Renal cortex interstitium (tissue), 15 donors: ENCODE results near the gene ZNF598. TPM values are rescaled to one million over a fixed set of nuclear protein-coding genes. Genes with fewer than 3 reads are reported as not detected.

Experiments used
- DNase-seq, 11 donors: peaks; one replicate each; pipeline ENCODE4 v3.0.0-alpha.2; 2013; ENCODE audit warnings: low read depth in 9 of 11, low spot score in 4 of 11; ENCODE audit errors: extremely low read depth in 1 of 11
- long read RNA-seq, 16 experiments: transcript quantifications; one replicate each; lab custom pipeline, GENCODE V29; 2026
- polyA plus RNA-seq, 3 donors: library from polyadenylated mRNA; unstranded; fragments of 120-200 nt; gene quantifications; one replicate each; pipeline ENCODE4 v1.2.1, GENCODE V29; 2013; ENCODE audit not compliant: insufficient read length in 3 of 3

The ZNF598 gene
- polyA plus RNA-seq = 10 to 100 TPM; 16.6 to 28.6 (median 27.3) TPM
- long read RNA-seq, donor 1, partial matches to known transcripts = 0 of 2 reads
- long read RNA-seq, donor 1, other reads (novel, unspliced or antisense) = 0 of 2 reads
- long read RNA-seq, donor 2, partial matches to known transcripts = 330 of 351 reads
- long read RNA-seq, donor 2, other reads (novel, unspliced or antisense) = 20 of 351 reads
- long read RNA-seq, donor 3, partial matches to known transcripts = 0 of 3 reads
- long read RNA-seq, donor 3, other reads (novel, unspliced or antisense) = 0 of 3 reads
- long read RNA-seq, donor 4 = 0 reads
- long read RNA-seq, donor 5 = 0 reads
- long read RNA-seq, donor 6, partial matches to known transcripts = 151 of 158 reads
- long read RNA-seq, donor 6, other reads (novel, unspliced or antisense) = 7 of 158 reads
- long read RNA-seq, donor 7, partial matches to known transcripts = 0 of 3 reads
- long read RNA-seq, donor 7, other reads (novel, unspliced or antisense) = 0 of 3 reads
- long read RNA-seq, donor 8 = 0 reads
- long read RNA-seq, donor 9, partial matches to known transcripts = 0 of 3 reads
- long read RNA-seq, donor 9, other reads (novel, unspliced or antisense) = 0 of 3 reads
- long read RNA-seq, donor 10, partial matches to known transcripts = 43 of 45 reads
- long read RNA-seq, donor 10, other reads (novel, unspliced or antisense) = 0 of 45 reads
- long read RNA-seq, donor 11, partial matches to known transcripts = 26 of 28 reads
- long read RNA-seq, donor 11, other reads (novel, unspliced or antisense) = 0 of 28 reads
- long read RNA-seq, donor 12 = 0 reads
- long read RNA-seq, donor 13 = 0 reads
- long read RNA-seq, donor 14, partial matches to known transcripts = 0 of 4 reads
- long read RNA-seq, donor 14, other reads (novel, unspliced or antisense) = 0 of 4 reads
- long read RNA-seq, donor 15, partial matches to known transcripts = 17 of 17 reads
- long read RNA-seq, donor 15, other reads (novel, unspliced or antisense) = 0 of 17 reads
- long read RNA-seq, donor 16, transcript ZNF598-204 (12 exons, 3,371 nt) = major isoform, 5 of 15 reads
- long read RNA-seq, donor 16, partial matches to known transcripts = 6 of 15 reads
- long read RNA-seq, donor 16, other reads (novel, unspliced or antisense) = 0 of 15 reads

DNA sequence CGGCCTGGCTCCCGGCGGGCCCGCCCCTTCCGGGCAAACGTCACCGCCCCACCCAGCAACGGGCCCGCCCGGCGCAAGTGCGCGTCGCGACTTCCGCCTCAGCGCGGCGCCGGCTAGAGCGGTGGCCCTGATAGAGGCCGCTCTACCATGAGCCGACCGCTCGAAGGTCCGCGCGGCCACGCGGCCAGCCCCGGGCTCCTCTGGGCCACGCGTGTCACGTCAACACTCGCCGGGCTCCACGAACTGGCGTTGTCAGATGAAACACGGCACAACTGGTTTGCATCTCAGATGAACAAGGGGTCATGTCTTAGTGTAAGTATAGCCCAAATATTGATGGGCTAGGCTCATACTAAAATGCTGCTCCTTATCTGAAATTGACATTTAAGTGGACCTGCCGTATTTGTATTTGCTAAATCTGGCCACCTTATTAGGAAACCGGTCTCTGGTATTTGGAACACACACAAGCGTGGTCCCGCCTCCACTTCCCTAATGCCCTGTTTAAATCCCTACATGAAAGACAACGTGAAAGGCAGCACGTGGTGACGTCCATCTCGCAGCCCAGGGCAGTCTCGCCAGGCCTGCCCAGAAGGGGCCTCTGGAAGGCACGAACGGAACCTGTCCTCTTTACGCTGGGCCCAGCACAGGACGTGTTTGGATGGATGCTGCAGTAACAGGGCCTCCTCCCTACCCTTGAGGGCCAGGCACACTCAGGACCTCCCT, at the start of gene ZNF598:
Gene ZNF598, minus strand, starts transcription at position 31 of the 720 bp plus-strand sequence.
- DNase-seq = peak in 5 of 11 donors; percentile 73 to 84 (median 82)

DNA sequence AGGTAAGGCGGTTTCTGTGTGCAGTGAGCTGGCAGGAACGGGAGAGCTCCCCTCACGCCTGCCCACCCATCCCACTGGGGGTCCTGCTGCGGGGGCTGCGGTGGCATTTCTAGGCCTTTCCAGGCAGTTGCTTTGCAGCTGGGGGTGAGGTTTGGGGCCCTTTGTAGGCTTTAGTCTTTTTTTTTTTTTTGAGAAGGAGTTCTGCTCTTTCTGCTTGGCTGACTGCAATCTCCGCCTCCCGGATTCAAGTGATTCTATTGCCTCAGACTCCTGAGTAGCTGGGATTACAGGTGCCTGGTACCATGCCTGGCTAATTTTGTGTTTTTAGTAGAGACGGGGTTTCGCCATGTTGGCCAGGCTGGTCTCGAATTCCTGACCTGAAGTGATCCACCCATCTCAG, 49.3 kb upstream of the ZNF598 start:
- peak in 1 of 11 donors; percentile 61 for DNase-seq

DNA sequence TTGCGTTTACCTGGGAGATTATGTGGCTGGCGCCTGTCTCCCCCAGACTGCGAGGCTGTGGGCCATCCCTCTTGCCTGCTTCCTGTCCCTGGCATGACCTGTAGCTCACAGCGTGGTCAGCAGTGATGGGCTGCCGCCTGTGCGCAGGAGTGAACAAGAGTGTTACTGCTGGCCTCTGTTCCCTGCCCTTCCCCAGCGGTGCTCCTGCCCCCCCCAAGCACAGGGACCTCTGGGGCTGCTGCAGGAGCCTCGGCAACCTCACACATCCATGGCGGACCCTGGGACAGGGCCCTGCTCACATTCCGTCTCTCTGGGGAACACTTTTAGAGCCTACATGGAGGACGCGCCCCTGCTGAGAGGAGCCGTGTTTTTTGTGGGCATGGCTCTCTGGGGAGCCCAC, 48.8 kb upstream of the ZNF598 start:
- DNase-seq = no peak

DNA sequence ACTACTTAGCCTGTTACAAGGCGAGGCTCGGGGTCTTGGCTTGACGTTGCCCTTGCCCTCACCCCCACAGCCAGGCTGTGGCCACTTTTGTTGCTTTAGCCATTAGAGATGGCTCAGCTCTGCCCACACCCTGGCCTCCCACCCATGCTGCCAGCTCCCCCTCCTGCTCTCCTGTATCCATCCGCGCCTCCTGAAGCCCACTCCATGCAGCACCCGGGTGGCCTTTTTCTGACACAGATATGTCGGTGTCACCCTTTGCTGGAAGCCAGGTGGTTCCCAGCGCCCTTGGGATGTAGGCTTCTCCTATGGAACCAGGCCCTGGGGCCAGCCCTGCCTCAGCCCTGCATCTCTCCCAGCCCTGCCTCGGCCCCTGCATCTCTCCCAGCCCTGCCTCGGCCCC, 47.8 kb upstream of the ZNF598 start:
- no peak for DNase-seq

DNA sequence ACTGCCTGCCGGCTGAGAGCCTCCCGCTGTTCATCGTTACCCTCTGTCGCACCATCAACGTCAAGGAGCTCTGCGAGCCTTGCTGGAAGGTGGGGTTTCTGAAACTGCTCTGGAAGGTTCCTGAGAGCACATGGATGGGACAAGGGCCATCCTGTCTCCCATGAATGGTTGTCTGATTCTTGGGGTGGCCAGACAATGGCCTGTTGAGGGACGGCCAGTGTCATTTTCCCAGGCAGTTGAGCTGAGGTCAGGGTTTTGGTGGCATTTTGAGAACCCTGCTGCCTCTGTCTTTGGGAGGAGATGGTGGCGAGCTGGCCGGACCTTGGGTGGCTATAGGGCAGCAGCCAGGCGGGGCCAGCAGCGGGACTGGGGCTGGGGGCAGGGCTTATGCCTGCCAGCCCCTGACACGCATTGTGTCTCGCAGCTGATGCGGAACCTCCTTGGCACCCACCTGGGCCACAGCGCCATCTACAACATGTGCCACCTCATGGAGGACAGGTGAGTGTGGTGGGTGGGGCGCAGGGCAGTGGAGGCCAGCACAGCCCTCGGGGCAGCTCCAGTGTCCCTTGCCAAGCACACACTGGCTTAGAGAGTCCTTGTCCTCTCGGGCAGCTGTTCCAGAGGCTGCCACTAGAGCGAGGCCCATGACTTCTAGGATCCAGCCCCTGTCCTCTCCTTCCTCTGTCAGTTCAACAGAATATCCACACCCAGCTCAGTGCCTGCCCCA, 47.2 kb upstream of the ZNF598 start:
- no peak for DNase-seq

DNA sequence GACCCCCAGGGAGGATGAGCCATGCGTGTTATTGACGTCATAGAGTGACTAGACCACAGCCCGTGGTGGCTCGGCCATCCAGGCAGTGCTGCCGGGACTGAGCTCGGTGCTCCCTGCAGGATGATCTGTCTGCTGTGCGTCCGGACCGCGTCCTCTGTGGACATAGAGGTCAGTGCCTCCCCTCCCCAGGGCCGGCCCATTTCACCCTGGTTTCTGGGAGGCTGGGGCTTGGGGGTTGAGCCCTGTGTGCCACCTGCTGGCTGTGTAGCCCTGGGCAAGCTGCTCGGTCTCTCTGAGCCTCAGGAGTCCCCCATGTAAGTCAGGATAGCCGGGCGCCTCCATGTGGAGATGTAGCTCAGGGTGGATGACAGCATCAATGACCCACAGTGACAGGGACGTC, 46.5 kb upstream of the ZNF598 start:
- no peak for DNase-seq

DNA sequence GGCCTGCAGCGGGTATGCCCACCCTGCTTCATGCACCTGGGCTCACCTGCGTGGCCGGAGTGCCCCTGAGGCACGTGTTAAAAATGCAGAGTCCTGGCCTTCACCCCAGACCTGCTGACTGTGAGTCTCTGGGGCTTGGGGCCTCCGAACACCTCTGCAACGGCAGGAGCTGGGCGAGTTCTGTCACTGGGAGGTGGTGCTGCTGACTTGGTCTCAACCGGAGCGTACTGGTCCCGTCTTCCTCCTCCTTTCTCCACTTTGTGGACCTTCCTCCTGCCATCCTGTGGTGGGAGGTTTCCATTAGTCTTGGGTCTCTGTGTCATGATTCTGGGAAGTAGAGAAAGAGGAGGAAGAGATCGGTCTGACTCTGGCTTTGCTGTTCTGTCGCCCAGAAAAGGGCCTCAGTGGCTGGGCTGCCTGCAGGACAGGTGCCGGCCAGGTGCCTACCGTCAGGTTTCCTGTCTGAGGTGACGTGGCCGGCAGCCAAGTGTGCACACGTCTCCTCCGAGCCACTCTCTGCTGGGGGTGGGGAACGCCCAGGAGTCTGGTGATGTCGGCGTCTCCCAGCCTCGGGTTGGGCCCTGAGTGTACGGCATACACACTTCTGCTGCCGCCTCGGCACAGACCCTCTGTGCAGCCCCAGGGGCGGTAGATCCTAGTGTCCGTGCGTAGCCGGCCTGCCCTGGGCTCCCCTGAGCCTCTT, 45.1 kb upstream of the ZNF598 start:
- no peak for DNase-seq

DNA sequence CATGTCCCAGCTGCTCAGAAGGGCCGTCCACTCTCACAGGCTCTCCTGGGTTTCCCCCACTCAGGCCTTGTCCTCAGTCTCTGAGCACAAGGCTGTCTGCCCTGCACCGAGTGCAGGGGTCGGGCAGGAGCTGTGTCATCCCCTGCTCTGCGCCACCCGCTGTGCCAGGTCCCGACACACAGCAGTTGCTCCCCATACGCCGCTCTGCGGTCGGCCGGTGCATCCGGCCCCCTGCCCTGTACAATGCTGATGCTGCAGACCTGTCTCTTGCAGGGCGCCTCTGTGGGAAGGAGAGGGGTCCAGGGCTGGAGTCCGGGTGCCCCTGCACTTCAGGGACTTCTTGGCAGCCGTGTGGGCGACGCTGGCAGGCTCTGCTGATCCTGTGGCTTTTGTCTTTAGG, 44.3 kb upstream of the ZNF598 start:
- no peak for DNase-seq

DNA sequence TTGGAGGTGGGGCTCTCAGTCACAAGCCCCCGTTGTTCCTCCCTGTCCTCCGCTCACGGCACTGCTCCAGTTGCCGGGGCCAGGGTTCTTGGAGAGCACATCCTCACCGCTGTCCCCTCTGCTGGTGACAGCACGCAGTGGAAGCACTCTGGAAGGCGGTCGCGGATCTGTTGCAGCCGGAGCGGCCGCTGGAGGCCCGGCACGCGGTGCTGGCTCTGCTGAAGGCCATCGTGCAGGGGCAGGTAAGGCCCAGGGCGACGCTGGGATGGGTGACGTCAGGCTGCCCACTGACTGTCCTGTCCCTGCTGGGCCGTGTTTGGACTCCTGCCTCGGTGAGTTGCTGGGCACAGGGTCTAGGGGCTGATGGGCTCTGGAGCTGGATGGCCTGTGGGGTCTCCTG, 43.6 kb upstream of the ZNF598 start:
- DNase-seq = no peak

DNA sequence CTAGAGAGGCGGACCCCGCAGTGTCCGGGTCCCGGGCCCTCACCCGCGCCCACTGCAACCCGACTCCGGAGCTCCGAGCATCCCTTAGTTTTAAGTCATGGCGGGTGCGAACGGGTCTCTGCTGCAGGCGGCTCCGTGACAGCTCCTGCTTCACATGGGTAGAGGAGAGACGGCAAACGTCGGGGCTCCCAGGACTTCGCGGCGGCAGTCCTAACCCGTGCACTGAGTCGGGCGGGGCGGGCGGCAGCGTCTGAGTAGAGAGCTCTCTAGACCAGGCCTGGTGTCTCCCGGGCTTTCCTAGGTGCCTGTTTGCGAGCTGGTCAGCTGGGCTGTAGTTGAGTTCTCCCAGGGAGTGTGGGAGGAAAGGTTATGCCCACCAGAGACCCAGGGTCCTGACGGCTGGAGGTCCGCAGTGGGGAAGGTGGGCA, 38.5 kb upstream of the ZNF598 start:
- no peak for DNase-seq

DNA sequence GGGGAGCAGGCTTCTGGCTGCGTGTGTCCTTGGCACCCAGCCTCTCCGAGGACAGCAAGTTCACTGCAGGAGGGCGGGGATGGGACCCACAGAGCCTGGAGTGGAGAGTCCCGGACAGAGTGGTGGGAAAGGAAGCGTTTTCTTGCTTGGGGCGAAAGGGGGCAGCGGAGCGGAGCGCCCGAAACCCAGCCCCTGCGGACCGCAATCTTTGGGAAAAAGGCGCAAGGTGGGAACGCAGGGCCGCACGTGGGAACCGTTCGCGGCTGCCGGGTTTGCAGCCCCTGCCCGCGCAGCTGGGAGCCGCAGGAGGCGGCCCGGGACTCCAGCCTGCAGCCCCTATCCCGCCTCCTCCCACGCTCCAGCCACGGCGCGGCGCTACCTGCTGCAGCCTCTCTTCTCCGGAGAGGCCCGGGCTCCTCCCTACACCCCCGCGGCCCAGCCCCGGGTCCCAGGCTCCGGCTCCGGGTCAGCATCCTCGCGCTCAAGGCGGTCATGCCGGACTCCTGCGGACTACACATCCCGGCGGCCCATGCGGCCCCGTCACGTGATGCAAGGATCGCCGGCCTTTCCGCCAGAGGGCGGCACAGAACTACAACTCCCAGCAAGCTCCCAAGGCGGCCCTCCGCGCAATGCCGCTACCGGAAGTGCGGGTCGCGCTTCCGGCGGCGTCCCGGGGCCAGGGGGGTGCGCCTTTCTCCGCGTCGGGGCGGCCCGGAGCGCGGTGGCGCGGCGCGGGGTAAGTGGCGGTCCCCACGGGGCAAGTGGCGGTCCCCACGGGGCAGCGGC, 37.9 kb upstream of the ZNF598 start, which contains the start of the genes NTHL1 and TSC2:
Gene NTHL1, minus strand, starts transcription at position 505 of the 786 bp plus-strand sequence. Its CDS starts 11 bp downstream, at position 494.
Gene TSC2, plus strand, starts transcription at position 656 of the 786 bp plus-strand sequence. CDS start 631 bp downstream, outside the sequence.
- DNase-seq = peak in 10 of 11 donors; percentile 88 to 96 (median 94)

DNA sequence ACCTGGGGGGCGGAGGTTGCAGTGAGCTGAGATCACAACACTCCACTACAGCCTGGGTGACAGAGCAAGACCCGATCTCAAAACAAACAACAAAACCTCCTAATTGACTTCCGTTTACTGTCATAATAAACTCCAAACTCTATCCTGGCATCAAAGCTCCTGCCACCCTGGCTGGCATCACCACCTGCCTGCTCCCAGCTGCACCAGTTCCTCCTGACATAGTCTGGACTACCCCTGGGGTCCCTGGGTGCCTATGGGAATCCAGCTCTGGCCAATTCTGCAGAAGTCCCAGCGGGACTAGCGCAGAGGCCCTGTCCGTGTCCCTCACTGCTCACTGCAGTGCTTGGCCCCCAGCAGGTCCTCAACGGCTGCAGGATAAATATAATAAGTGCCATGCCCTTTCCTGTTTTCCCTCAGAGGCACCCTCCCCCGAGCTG, 37.3 kb upstream of the ZNF598 start:
- DNase-seq = no peak

DNA sequence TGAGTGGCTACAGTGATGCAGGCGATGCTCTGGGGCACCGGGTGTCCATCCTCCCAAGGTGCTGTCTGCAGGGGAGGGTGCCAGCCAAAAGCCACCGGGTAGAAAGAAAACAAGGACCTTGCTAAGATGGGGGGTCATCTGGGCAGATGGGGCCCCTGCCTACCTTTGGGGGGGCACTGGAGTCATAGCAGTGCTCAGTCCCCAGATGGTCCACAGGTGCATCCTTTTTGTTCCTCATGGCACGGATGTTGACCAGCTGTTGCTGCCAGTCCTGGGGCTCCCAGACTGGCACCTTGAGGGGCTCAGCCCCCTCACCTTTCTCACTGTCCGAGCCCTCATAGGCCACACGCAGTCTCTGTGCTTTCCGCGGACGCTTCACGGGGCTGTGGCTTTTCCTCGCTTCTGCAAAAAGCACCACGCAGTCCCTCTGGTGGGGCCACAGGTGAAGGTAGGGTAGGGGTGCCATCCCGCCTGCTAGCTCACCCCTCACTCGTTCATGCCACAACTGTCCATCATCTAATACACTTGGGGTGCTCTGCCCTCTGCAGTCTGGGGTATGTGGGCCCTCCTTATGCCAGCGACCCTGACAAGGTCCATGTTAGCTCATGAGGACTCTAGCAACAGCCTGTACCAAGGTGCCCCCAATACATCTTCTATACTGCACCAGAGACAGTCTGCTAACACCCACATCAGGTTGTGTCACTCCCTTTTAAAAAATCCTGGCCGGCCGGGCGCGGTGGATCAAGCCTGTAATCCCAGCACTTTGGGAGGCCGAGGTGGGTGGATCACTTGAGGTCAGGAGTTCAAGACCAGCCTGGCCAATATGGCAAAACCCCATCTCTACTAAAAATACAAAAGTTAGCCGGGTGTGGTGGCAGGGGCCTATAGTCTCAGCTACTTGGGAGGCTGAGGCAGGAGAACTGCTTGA, 36.6 kb upstream of the ZNF598 start:
- no peak for DNase-seq

DNA sequence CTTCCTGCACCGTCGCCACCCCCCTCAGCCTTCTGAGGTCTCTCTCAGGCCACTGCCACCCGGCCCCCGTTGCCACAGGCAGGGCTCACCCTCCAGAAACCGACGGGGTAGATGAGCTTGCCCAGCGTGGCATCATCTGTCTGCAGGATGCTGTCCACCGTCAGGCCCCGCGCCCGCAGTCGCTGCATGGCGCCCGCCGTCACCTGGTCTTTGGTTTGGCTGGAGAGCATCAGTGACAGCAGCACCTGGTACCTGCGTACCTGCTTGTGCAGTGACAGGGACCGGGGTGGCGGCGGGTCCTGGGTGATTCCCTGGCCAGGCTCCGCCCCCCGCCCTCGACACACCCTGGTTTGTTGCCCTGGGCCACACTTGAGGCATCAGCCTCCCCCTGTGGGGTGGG, 34.9 kb upstream of the ZNF598 start:
- no peak for DNase-seq

DNA sequence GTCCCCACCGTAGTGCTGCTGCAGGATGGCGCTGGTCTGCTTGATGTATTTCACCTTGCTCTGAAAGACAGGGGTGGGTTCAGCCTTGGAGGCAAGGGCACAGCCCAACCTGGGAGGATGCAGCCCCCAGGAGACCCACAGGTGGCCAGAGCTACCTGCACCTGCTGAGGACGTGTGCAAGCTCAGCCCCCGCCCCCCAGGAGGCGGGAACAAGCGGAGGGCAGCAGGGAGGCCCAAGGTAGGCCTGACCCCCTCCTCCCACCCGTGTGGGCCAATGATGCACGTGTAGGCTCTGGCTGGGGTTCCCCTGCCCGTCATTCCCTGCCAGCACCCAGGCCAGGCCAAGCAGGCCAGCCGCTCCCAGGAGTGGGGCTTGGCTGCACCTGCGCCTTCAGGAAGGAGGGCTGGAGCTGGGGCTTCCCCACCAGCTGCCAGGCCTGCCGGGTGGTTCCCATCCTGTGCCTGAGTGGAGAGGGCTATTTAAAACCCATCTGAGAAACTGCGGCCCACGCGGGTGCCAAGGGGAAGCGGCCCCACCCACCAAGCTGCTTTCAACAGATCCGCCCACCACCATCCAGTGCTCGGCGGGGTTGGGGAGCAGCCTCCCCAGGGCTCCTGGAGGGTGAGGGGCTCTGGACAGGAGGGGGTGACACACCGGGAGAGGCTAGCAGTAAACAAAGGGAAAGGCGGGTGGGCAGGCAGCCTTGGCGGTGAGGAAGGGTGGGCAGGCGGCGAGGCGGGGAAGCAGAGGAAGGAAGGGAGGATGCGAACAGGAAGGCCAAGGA, 34.2 kb upstream of the ZNF598 start:
- no peak for DNase-seq
